ENCODE measurements around the gene H2AZ2. TPM values are rescaled to one million over a fixed set of nuclear protein-coding genes. Genes with fewer than 3 reads are reported as not detected.

Gene H2AZ2
- total and polyA plus RNA-seq, 2 donors (not counting 1 experiment from before 2014, with no cell fraction given), result 55.3 to 129 TPM

DNA sequence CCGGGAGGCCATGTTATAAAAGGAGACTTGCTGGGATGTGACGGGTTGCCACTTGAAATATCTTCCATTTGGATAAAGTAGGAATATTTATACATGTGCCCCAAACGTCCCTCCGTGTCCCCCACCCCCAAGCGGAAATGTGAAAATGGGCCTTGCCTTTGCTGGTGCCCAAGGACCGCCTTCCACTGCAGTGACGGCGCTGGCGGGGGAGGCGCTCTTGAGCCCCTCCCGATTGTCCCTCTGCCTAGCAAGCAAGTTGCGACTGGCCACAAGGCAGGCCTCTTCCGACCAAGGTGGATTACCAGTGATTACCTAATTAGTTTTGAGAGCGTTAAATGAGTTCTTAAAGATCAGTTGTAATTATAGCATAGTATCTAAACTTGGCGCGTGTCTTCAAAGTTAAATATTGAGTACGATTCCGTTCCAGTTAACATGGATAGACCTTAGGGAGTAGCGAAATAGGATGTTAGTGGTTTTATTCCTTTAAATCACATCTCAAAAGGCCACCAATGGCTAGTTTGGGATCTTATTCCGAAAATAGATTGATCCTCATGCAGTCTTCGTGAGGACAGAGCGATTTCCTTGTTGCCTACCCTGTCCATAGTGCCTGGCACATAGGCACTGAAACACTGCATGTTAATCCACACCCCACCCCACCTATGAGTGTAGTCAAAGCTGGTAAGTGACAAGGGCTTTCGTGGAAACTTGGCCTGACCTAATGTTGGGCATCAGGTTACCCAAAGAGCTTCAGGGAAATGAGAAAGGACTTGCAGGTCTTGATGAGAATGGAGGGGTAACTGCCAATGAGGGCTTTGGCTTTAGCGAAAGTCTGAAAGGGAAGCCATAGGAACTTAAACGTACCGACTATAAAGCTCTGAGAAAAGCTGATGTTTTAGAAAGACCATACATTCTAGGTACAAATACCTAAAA, 50.3 kb downstream of the H2AZ2 start:
- ATAC-seq (ENCODE audit: low read depth) (peak; percentile 49), DNase-seq (peak; percentile 87)
- Mint-ChIP-seq H3K27me3 (no peaks in the 10 kb centered on the region), H3K9me3 (ENCODE audit: insufficient read depth) (no peaks in the 10 kb centered on the region), H3K27ac (peak overlapping the region; percentile 98), H3K4me1 (peaks cover 40% of the 10 kb centered on the region), H3K4me3 (peak overlapping the region; percentile 93)
- ChIA-PET POLR2A (interaction anchor here (0.6 to 1.4 kb wide), 8 partner anchors 29 to 207 kb away, joined by 3 to 10 read pairs (median 5); partner anchors contain the start of genes H2AZ2, OGDH and ZMIZ2), CTCF (interaction anchor here (0.8 to 2.5 kb wide), 10 partner anchors 25 to 340 kb away, joined by 3 to 17 read pairs (median 4); partner anchors contain the start of genes H2AZ2, TBRG4 and ZMIZ2)
- Histone ChIP-seq H3K36me3 (replicated peaks in 1 of 2; ENCODE audit: control extremely low read depth in 1 of 2, control insufficient read depth in 1 of 2, extremely low read depth in 1 of 2, insufficient read depth in 2 of 2, low read length in 1 of 2) (peaks cover 11 to 41% of the 10 kb centered on the region in 2 experiments), H3K79me2 (ENCODE audit: control insufficient read depth, insufficient read depth, low read length) (peaks cover 36% of the 10 kb centered on the region), H2AFZ (ENCODE audit: insufficient read depth, low read depth, low read length, poor library complexity, severe bottlenecking) (peak overlapping the region; percentile 95), H4K20me1 (ENCODE audit: control insufficient read depth, insufficient read depth, low read length, poor library complexity, severe bottlenecking) (peaks cover 39% of the 10 kb centered on the region), H3K9ac (ENCODE audit: low read length) (peak overlapping the region; percentile 84), H3K4me1 (ENCODE audit: control insufficient read depth in 2 of 2, insufficient read depth in 2 of 2, low read length in 2 of 2) (peaks cover 15 to 26% of the 10 kb centered on the region in 2 donors), H3K27me3 (replicated peaks in 1 of 4; ENCODE audit: control extremely low read depth in 1 of 4, control insufficient read depth in 3 of 4, insufficient read depth in 4 of 4, low read length in 3 of 4) (no peaks in the 10 kb centered on the region), H3K4me2 (replicated peaks; ENCODE audit: low read depth, low read length, poor library complexity, severe bottlenecking) (peak overlapping the region; percentile 79), H3K4me3 (ENCODE audit: control extremely low read depth in 1 of 5, extremely low read depth in 1 of 5, insufficient read depth in 1 of 5, low read depth in 2 of 5, low read length in 4 of 5) (peak overlapping the region; percentile 77 to 98 (median 93)), H3K9me3 (ENCODE audit: control extremely low read depth in 1 of 3, control insufficient read depth in 2 of 3, insufficient read depth in 1 of 3, low read length in 2 of 3) (no peaks in the 10 kb centered on the region), H3K27ac (ENCODE audit: low read length in 2 of 2) (peak overlapping the region; percentile 92 to 97)
- TF ChIP-seq, protein P1, sequence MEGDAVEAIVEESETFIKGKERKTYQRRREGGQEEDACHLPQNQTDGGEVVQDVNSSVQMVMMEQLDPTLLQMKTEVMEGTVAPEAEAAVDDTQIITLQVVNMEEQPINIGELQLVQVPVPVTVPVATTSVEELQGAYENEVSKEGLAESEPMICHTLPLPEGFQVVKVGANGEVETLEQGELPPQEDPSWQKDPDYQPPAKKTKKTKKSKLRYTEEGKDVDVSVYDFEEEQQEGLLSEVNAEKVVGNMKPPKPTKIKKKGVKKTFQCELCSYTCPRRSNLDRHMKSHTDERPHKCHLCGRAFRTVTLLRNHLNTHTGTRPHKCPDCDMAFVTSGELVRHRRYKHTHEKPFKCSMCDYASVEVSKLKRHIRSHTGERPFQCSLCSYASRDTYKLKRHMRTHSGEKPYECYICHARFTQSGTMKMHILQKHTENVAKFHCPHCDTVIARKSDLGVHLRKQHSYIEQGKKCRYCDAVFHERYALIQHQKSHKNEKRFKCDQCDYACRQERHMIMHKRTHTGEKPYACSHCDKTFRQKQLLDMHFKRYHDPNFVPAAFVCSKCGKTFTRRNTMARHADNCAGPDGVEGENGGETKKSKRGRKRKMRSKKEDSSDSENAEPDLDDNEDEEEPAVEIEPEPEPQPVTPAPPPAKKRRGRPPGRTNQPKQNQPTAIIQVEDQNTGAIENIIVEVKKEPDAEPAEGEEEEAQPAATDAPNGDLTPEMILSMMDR (IDR thresholded peaks at IDR 0.05), result peak; percentile 73
- TF ChIP-seq EZH2 (IDR thresholded peaks at IDR 0.05; ENCODE audit: borderline replicate concordance, insufficient read depth, low read depth, low read length, poor library complexity, severe bottlenecking), result no peak
- intact Hi-C loops (cut with micrococcal nuclease), result loop anchor here (1.0 to 5.0 kb wide), 9 partner anchors 29 to 870 kb away; partner anchors contain the start of genes MYO1G and UBE2D4
- WGBS (ENCODE audit: insufficient coverage), result 3% methylated on average over 11 of the region's 26 CpGs

Data from B cell (primary cell).